ENCODE data around the gene UGT2B17. TPM values are rescaled to one million over a fixed set of nuclear protein-coding genes. Genes with fewer than 3 reads are reported as not detected.
"Not testable (repeated sequence)": the region's sequence is repeated elsewhere in the genome, so short reads cannot be mapped to it uniquely, and the experiment has no call there.

UGT2B17 gene
- polyA plus RNA-seq, 1 donor from 2014 or later, result not detected

- H3K4me2 ChIP-seq (ENCODE audit: low read length), result no peak overlapping the region
- no peaks in the 10 kb centered on the region for H3K9me3 ChIP-seq (ENCODE audit: low read length)
- H3K79me2 ChIP-seq (replicated peaks; ENCODE audit: insufficient read depth, low read length), result no peaks in the 10 kb centered on the region
- TF ChIP-seq MXI1 (conservative IDR thresholded peaks at IDR 0.05; ENCODE audit: poor library complexity, severe bottlenecking), result no peak
- TF ChIP-seq POLR2AphosphoS5 (IDR thresholded peaks at IDR 0.05), result no peak
- TF ChIP-seq SMC3 (conservative IDR thresholded peaks at IDR 0.05; ENCODE audit: poor library complexity), result no peak
- no peak for TF ChIP-seq CTCF (IDR thresholded peaks at IDR 0.05; ENCODE audit: poor library complexity, severe bottlenecking)
- no peaks in the 10 kb centered on the region for H4K20me1 ChIP-seq (ENCODE audit: insufficient read depth)
- H3K36me3 ChIP-seq (ENCODE audit: insufficient read depth, low read length), result no peaks in the 10 kb centered on the region
- no peaks in the 10 kb centered on the region for H3K9me2 ChIP-seq (ENCODE audit: insufficient read depth, low read length)
- H3K9ac ChIP-seq (ENCODE audit: low read length), result no peak overlapping the region
- H3K27me3 ChIP-seq (ENCODE audit: insufficient read depth, low read depth, low read length), result no peaks in the 10 kb centered on the region
- no peak overlapping the region for H2AFZ ChIP-seq (ENCODE audit: low read depth, low read length)
- H3F3A ChIP-seq (ENCODE audit: insufficient read depth, low read length, poor library complexity, severe bottlenecking), result no peaks in the 10 kb centered on the region
- H3K4me3 ChIP-seq (ENCODE audit: low read length), result no peak overlapping the region
- H3K27ac ChIP-seq (ENCODE audit: low read length), result no peak overlapping the region
Measured at GRCh38 chr4:68518889-68519288, 57.2 kb downstream of the UGT2B17 start.

DNA sequence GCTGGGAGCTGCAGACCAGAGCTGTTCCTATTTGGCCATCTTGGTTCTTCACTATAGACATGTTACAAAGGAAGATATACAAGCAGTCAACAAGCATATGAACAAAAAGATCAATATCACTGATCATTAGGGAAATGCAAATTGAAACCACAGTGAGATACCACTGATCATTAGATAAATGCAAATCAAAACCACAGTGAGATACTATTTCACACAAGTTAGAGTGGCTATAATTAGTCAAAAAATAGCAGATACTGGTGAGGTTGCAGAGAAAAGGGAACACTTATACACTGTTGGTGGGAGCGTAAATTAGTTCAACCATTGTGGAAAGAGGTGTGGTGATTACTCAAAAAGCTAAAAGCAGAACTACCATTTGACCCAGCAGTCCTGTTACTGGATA lies 70.7 kb downstream of the UGT2B17 start:
- H3F3A ChIP-seq (ENCODE audit: insufficient read depth, low read length, poor library complexity, severe bottlenecking); H3K79me2 ChIP-seq (replicated peaks; ENCODE audit: insufficient read depth, low read length); H3K36me3 ChIP-seq (ENCODE audit: insufficient read depth, low read length); H3K9me3 ChIP-seq (ENCODE audit: low read length); H3K27me3 ChIP-seq (ENCODE audit: insufficient read depth, low read depth, low read length); H3K27ac ChIP-seq (ENCODE audit: low read length); H3K4me3 ChIP-seq (ENCODE audit: low read length); H4K20me1 ChIP-seq (ENCODE audit: insufficient read depth); H3K9me2 ChIP-seq (ENCODE audit: insufficient read depth, low read length); H2AFZ ChIP-seq (ENCODE audit: low read depth, low read length); H3K9ac ChIP-seq (ENCODE audit: low read length); H3K4me2 ChIP-seq (ENCODE audit: low read length): not testable (repeated sequence)

- not testable (repeated sequence) for H3K27ac ChIP-seq (ENCODE audit: low read length); H3K27me3 ChIP-seq (ENCODE audit: insufficient read depth, low read depth, low read length); H3K9me3 ChIP-seq (ENCODE audit: low read length); H3K4me2 ChIP-seq (ENCODE audit: low read length); H3K9me2 ChIP-seq (ENCODE audit: insufficient read depth, low read length); H3K4me3 ChIP-seq (ENCODE audit: low read length); H4K20me1 ChIP-seq (ENCODE audit: insufficient read depth); H3K9ac ChIP-seq (ENCODE audit: low read length); H3K79me2 ChIP-seq (replicated peaks; ENCODE audit: insufficient read depth, low read length); H3K36me3 ChIP-seq (ENCODE audit: insufficient read depth, low read length); H2AFZ ChIP-seq (ENCODE audit: low read depth, low read length); H3F3A ChIP-seq (ENCODE audit: insufficient read depth, low read length, poor library complexity, severe bottlenecking)
Measured at GRCh38 chr4:68504836-68505235, 71.3 kb downstream of the UGT2B17 start.

DNA sequence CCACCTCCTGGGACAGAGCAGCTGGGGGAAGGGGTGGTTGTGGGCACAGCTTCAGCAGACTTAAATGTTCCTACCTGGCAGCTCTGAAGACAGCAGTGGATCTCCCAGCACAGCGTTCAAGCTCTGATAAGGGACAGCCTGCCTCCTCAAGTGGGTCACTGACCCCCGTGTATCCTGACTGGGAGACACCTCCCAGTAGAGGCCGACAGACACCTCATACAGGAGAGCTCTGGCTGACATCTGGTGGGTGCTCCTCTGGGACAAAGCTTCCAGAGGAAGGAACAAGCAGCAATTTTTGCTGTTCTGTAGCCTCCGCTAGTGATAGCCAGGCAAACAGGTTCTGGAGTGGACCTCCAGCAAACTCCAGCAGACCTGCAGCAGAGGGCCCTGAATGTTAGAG lies 72.7 kb downstream of the UGT2B17 start:
- H3F3A ChIP-seq (ENCODE audit: insufficient read depth, low read length, poor library complexity, severe bottlenecking); H3K27me3 ChIP-seq (ENCODE audit: insufficient read depth, low read depth, low read length); H3K4me3 ChIP-seq (ENCODE audit: low read length); H4K20me1 ChIP-seq (ENCODE audit: insufficient read depth); H3K27ac ChIP-seq (ENCODE audit: low read length); H3K9me2 ChIP-seq (ENCODE audit: insufficient read depth, low read length); H3K79me2 ChIP-seq (replicated peaks; ENCODE audit: insufficient read depth, low read length); H3K36me3 ChIP-seq (ENCODE audit: insufficient read depth, low read length); H3K4me2 ChIP-seq (ENCODE audit: low read length); H2AFZ ChIP-seq (ENCODE audit: low read depth, low read length); H3K9ac ChIP-seq (ENCODE audit: low read length); H3K9me3 ChIP-seq (ENCODE audit: low read length): not testable (repeated sequence)

DNA sequence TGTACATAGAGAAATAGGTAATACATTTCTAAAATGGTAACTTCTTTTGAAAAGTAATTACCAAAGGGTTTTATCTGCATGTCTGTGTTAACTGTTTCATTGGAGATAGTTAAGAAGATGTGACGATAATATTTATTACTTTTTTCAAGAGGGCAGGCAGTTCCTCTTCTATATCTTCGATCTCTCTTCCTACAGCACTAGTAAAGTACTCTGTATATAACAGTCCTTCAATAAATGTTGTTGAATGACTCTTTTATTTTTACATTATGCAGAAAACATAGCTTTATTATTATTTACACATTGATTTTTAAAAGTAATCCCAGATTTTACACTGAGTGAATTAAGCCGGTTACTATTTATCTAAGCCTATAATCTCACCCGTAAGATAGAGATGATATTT lies 77.1 kb downstream of the UGT2B17 start:
- H3F3A ChIP-seq (ENCODE audit: insufficient read depth, low read length, poor library complexity, severe bottlenecking), result no peaks in the 10 kb centered on the region
- no peak overlapping the region for H2AFZ ChIP-seq (ENCODE audit: low read depth, low read length)
- no peak overlapping the region for H3K4me3 ChIP-seq (ENCODE audit: low read length)

More for the DNA sequence above, 77.1 kb downstream of the UGT2B17 start:
- Histone ChIP-seq H3K27me3 (ENCODE audit: insufficient read depth, low read depth, low read length) (no peaks in the 10 kb centered on the region), H3K9ac (ENCODE audit: low read length) (no peak overlapping the region), H3K36me3 (ENCODE audit: insufficient read depth, low read length) (no peaks in the 10 kb centered on the region), H3K9me3 (ENCODE audit: low read length) (no peaks in the 10 kb centered on the region), H4K20me1 (ENCODE audit: insufficient read depth) (no peaks in the 10 kb centered on the region), H3K79me2 (replicated peaks; ENCODE audit: insufficient read depth, low read length) (no peaks in the 10 kb centered on the region), H3K27ac (ENCODE audit: low read length) (no peak overlapping the region), H3K4me2 (ENCODE audit: low read length) (no peak overlapping the region), H3K9me2 (ENCODE audit: insufficient read depth, low read length) (no peaks in the 10 kb centered on the region)
- no peak for TF ChIP-seq POLR2AphosphoS5 (IDR thresholded peaks at IDR 0.05)
- TF ChIP-seq SMC3 (conservative IDR thresholded peaks at IDR 0.05; ENCODE audit: poor library complexity), result no peak
- TF ChIP-seq TAF1 (IDR thresholded peaks at IDR 0.05; ENCODE audit: low read depth), result no peak
- TF ChIP-seq EZH2 (IDR thresholded peaks at IDR 0.05; ENCODE audit: borderline replicate concordance, insufficient read depth, low read length, poor library complexity, severe bottlenecking), result no peak

All from neural cell (in vitro differentiated cells).